ENCODE results near the gene CDH6. TPM values are rescaled to one million over a fixed set of nuclear protein-coding genes. Genes with fewer than 3 reads are reported as not detected.

The CDH6 gene
- total RNA-seq, 2 donors from 2014 or later, result 0.52 to 2.0 TPM

- Histone ChIP-seq H3K27me3 (no peaks in the 10 kb centered on the region), H3K4me1 (no peaks in the 10 kb centered on the region), H3K4me3 (no peak overlapping the region), H3K9ac (ENCODE audit: low read depth in 2 of 2, low read length in 2 of 2) (no peak overlapping the region), H3K27ac (no peak overlapping the region), H3K9me3 (no peaks in the 10 kb centered on the region), H3K36me3 (no peaks in the 10 kb centered on the region)
- no peak for DNase-seq
- no peak for TF ChIP-seq CTCF (IDR thresholded peaks at IDR 0.05)
- intact Hi-C loops (cut with DNase I), result no loop called here
Observed at GRCh38 chr5:31364881-31365636, 171.6 kb downstream of the CDH6 start.

- Histone ChIP-seq H3K9ac (ENCODE audit: low read depth in 2 of 2, low read length in 2 of 2) (no peak overlapping the region), H3K4me1 (no peaks in the 10 kb centered on the region), H3K9me3 (no peaks in the 10 kb centered on the region), H3K4me3 (no peak overlapping the region), H3K27ac (no peak overlapping the region), H3K36me3 (no peaks in the 10 kb centered on the region), H3K27me3 (no peaks in the 10 kb centered on the region)
- DNase-seq, result no peak
- intact Hi-C loops (cut with DNase I), result no loop called here
- TF ChIP-seq CTCF (IDR thresholded peaks at IDR 0.05), result no peak
Observed at GRCh38 chr5:31365776-31366175, 172.3 kb downstream of the CDH6 start.

- Histone ChIP-seq H3K4me1 (no peaks in the 10 kb centered on the region), H3K9me3 (no peaks in the 10 kb centered on the region), H3K27ac (no peak overlapping the region), H3K27me3 (no peaks in the 10 kb centered on the region), H3K36me3 (no peaks in the 10 kb centered on the region), H3K4me3 (no peak overlapping the region), H3K9ac (ENCODE audit: low read depth in 2 of 2, low read length in 2 of 2) (no peak overlapping the region)
- intact Hi-C loops (cut with DNase I), result no loop called here
- no peak for DNase-seq
- no peak for TF ChIP-seq CTCF (IDR thresholded peaks at IDR 0.05)
Observed at GRCh38 chr5:31366941-31367340, 173.5 kb downstream of the CDH6 start.

- H3K9me3 ChIP-seq, result no peaks in the 10 kb centered on the region
- TF ChIP-seq CTCF (IDR thresholded peaks at IDR 0.05), result no peak
- no peak for DNase-seq
- no peak overlapping the region for H3K4me3 ChIP-seq
- intact Hi-C loops (cut with DNase I), result no loop called here
- no peaks in the 10 kb centered on the region for H3K27me3 ChIP-seq
- no peak overlapping the region for H3K27ac ChIP-seq
- no peaks in the 10 kb centered on the region for H3K4me1 ChIP-seq
- no peaks in the 10 kb centered on the region for H3K36me3 ChIP-seq
- no peak overlapping the region for H3K9ac ChIP-seq (ENCODE audit: low read depth in 2 of 2, low read length in 2 of 2)
Observed at GRCh38 chr5:31372124-31372523, 178.6 kb downstream of the CDH6 start.

- Histone ChIP-seq H3K27ac (no peak overlapping the region), H3K36me3 (no peaks in the 10 kb centered on the region), H3K4me3 (no peak overlapping the region), H3K9ac (ENCODE audit: low read depth in 2 of 2, low read length in 2 of 2) (no peak overlapping the region), H3K9me3 (no peaks in the 10 kb centered on the region), H3K4me1 (no peaks in the 10 kb centered on the region), H3K27me3 (no peaks in the 10 kb centered on the region)
- no peak for TF ChIP-seq CTCF (IDR thresholded peaks at IDR 0.05)
- no peak for DNase-seq
- intact Hi-C loops (cut with DNase I), result no loop called here
Observed at GRCh38 chr5:31375999-31376720, 182.7 kb downstream of the CDH6 start.

All from colonic mucosa (tissue), 4 donors.